GM13976 (cell line): ENCODE data around the gene MGST3.

Experiments
- DNase-seq: peaks from one replicate; pipeline ENCODE4 v3.0.0; 2012; ENCODE audit warnings: low spot score
- CTCF ChIP-seq: IDR thresholded peaks from 2 replicates; pipeline ENCODE4 v1.5.1; 2012; ENCODE audit warnings: borderline replicate concordance, mild to moderate bottlenecking; ENCODE audit not compliant: insufficient read depth; ENCODE audit errors: extremely low read depth, missing control alignments, control extremely low read depth
- in situ Hi-C: fragments of 300-500 bp; cut with MboI; formaldehyde crosslinking; loops from one replicate; pipeline ENCODE4 v1.12.0; 2022; ENCODE audit warnings: low sequenced_read_pairs, mixed read lengths, inconsistent platforms; ENCODE audit not compliant: unreplicated experiment

MGST3 gene

GRCh38 chr1:165641231-165641987 lies 10.4 kb downstream of the MGST3 start:
- no peak for DNase-seq
- in situ Hi-C loops = no loop called here
- no peak for TF ChIP-seq CTCF

- TF ChIP-seq CTCF = no peak
- in situ Hi-C loops = no loop called here
Observed at GRCh38 chr1:165644064-165644735, 13.2 kb downstream of the MGST3 start.

GRCh38 chr1:165645654-165646366 lies 14.8 kb downstream of the MGST3 start:
- TF ChIP-seq CTCF = no peak
- DNase-seq = no peak
- in situ Hi-C loops = no loop called here

More at GRCh38 chr1:165644064-165644735, 13.2 kb downstream of the MGST3 start:
- DNase-seq = no peak

GRCh38 chr1:165647517-165647916 lies 16.5 kb downstream of the MGST3 start:
- no peak for DNase-seq
- no peak for TF ChIP-seq CTCF
- in situ Hi-C loops = no loop called here

- no peak for TF ChIP-seq CTCF
- no peak for DNase-seq
- in situ Hi-C loops = no loop called here
Observed at GRCh38 chr1:165647970-165648369, 16.9 kb downstream of the MGST3 start.

- no peak for TF ChIP-seq CTCF
- no peak for DNase-seq
- in situ Hi-C loops = no loop called here
Observed at GRCh38 chr1:165648919-165649572, 18.0 kb downstream of the MGST3 start.
